HG03565 (cell line): ENCODE results near the gene RAD51B.

Experiments used
- ATAC-seq: cut with Tn5 transposase; IDR thresholded peaks from one replicate; pipeline ENCODE4 v1.9.1; 2021; ENCODE audit warnings: mild to moderate bottlenecking, moderate library complexity; ENCODE audit not compliant: unreplicated experiment

Gene RAD51B

DNA sequence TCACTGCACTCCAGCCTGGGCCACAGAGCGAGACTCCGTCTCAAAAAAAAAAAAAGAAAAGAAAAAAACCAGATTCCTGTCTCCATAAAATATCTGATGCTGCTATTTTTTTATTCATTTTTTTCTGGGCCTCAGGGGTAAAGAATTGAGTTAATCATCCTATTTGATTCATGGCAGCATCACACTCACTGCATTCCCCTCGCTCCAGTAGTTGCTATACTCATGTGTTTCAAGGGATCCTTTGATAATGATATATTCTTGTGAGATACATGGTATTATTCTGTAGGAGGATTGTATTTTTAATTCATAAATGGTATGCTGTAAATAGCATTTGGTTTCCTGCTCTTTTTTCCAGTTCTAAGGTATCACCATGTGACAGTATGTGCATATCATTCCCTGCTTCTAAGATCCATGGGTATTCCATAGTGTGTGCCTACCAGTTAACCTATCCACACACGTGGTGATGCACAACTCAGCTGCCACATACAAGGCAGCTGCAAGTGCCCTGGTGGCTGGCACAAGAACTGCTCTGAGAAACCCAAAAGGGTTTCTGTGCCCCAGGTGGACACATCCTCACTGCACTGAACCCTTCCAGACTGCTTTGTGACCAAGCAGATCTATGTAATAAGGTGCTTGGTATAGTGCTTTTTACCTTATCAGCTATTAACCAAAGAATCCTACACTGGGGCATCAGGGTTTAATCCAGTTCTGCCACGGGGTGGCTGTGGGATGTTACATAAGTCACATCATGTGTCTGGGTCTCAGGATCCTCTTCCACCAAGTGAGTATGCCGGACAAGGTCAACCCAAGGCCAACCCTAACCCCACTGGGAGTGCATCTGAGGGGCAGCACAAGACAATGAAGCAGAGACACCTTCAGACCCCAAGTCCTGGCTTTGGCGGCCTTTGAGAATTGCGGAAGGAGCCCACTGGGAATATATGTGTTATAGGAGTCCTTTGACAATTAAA is 898.7 kb downstream of the RAD51B start:
- no peak for ATAC-seq

GRCh38 chr14:68719634-68720384 is 900.2 kb downstream of the RAD51B start:
- ATAC-seq = no peak

DNA sequence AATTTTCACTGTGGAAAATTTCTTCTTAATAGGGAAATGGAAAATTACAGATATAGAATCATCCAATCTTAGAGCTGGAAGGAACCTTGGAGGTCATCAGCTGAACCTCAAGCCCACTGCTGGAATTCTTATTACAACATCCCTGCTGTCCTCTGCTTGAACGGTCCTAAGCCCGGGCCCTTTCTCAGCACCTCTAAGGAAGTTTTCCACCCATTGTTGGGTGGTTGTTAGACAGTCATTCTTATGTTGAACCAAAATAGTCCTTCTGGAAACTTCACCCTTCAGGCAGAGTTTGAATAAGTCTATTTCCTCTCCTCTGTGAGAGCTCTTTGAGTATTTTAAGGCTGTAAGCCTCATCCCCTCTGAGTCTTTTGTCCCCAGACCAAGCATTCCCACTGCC is 902.6 kb downstream of the RAD51B start:
- no peak for ATAC-seq

GRCh38 chr14:68722968-68723566 is 903.5 kb downstream of the RAD51B start:
- ATAC-seq = no peak

- ATAC-seq = no peak
These were observed 904.3 kb downstream of the RAD51B start for GRCh38 chr14:68723808-68724268.

GRCh38 chr14:68724914-68725313 is 905.3 kb downstream of the RAD51B start:
- ATAC-seq = no peak

DNA sequence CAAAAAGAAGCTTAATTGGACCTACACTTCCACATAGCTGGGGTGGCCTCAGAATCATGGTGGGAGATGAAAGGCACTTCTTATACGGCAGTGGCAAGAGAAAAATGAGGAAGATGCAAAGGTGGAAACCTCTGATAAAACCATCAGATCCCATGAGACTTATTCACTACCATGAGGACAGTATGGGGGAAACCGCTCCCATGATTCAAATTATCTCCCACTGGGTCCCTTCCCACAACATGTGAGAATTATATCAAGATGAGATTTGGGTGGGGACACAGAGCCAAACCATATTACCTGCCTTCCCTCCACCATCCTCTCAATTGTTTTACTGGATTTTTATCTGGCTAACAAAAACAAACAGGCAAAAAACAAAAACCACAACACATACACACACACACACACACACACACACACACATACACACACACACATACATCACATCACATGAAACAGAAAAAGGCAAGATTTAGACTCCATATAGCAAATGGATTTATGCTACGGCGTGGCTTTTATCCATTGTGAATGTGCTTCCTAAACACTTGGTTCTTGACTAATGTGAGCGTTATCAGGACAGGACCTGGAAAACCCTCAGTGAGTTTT is 906.6 kb downstream of the RAD51B start:
- no peak for ATAC-seq

GRCh38 chr14:68727315-68728047 is 907.9 kb downstream of the RAD51B start:
- ATAC-seq = no peak

- no peak for ATAC-seq
These were observed 908.9 kb downstream of the RAD51B start for GRCh38 chr14:68728342-68729106.

GRCh38 chr14:68729556-68729955 is 910.0 kb downstream of the RAD51B start:
- ATAC-seq = no peak

DNA sequence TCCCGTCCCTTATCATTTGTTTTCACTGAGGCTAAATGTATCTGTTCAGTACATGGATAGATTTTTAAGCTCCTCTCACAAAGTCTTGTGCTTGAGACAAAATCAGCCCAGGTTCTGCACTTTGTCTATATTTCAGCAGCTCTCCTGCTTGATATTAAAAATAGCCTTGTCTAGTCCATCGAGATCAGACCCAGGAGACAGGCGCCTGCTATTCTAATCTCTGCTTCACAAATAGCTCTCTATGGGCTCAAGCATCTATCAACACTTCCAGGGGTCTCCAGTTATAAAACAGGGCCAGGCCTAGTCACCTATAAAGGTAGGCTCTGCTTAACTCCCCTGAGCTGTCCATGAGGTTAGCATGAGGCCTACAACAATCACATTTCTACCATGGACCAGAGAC is 910.8 kb downstream of the RAD51B start:
- ATAC-seq = no peak

DNA sequence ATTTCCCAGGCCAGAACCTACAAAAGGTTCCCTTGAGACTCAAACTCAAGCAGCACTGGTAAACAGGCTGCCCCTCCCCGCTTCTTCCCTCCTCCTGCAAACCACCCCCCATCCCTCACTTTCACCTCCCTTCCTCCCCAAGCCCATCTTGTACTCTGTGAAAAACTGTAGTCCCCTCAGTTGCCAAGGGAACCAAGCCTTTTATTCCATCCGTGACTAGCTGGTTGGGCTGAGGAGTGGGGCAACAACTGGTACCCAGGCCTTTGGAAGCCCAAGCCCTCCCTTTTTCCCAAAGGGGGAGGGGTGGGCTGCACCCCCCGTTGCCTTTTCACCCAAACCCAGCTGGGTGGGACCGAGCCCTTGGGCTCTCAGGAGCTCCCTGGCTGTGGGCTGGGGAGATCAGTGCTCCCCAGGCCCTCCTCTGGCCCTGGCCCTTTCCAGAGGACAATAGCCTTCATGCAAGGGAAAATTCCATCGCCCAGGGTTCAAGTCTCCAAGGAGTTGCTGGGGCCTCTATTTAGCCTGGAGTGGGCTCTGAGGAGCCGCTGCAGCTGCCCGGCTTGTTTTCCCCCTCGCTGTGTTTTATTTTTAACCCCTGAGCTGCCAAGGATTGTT is 911.3 kb downstream of the RAD51B start:
- ATAC-seq = no peak

DNA sequence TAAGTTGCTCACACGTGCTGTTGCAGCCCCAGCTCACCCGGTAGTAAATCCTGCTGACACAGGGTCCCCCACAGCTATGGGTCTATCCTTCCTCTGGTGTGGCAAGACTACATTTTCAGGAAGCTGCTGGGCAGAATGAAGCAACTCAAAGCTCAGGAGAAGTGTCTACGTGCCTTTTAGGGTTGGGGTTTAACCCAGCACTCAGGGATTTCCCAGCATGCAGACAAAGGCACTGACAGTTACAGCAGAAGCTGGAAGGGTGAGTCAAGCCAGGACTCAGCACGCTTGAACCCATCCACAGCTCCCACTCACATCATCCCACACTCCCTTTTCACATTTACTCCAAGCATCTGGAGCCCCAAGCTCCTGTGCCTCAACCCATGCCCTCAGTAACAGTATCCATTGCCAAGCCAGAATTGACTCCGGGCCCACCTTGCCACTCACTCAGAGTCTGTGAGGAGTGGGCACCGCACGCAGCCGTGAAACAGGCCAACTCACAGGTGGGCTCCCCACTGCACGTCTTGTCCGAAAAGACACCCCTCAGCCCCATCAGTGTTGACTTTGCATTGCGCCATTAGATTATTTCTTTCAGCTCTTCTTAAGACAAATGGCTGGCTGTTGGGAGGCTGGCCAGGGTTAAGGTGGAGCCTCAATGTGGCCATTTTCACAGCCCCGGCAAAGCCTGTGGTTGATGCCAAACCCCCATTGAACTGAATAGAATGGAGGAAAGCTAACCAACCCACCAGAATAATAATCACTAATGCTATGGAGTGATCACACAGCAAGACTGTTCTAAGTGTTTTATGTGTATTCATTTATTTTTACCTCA is 913.7 kb downstream of the RAD51B start:
- peak; percentile 39 for ATAC-seq

DNA sequence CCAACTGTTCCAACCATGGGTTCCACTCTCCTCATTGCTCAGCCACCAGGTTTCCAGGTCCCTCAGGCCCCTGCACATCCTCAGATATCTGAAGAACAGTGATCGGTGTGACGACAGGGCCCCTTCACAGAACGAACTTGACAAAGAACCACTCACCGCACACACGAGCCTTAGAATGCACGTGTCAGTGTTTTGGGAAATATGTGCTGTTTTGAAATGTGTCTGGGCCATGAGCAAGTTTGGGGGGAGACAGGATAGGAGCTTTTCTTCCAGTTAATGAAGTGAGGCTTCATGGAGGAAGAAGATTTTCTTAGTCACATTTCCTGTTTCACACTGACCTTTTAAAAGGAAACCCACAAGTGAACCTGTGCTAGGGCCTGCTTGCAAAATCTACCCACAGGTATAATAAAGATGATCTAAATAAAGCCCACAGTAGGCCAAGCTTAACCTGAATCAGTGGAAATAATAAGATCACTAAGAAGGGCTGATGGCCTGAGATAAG is 914.7 kb downstream of the RAD51B start:
- peak; percentile 54 for ATAC-seq

GRCh38 chr14:68735856-68736255 is 916.3 kb downstream of the RAD51B start:
- ATAC-seq = no peak

GRCh38 chr14:68736471-68736871 is 916.9 kb downstream of the RAD51B start:
- no peak for ATAC-seq

- ATAC-seq = no peak
These were observed 917.5 kb downstream of the RAD51B start for GRCh38 chr14:68737086-68737485.

- ATAC-seq = no peak
These were observed 919.0 kb downstream of the RAD51B start for GRCh38 chr14:68738559-68738958.
